SK-N-SH (cell line): ENCODE data around the gene MRTFB. TPM values are rescaled to one million over a fixed set of nuclear protein-coding genes. Genes with fewer than 3 reads are reported as not detected.
"Not testable (repeated sequence)": the region's sequence is repeated elsewhere in the genome, so short reads cannot be mapped to it uniquely, and the experiment has no call there.

Experiments
- CTCF ChIA-PET: fragments of 300-600, 350-600 bp; formaldehyde crosslinking; extraction: SDS; loops from one replicate; lab custom pipeline; 2021; lab: Yijun Ruan, JAX
- POLR2A ChIA-PET: fragments of 350-600 bp; sonication (Branson Sonifier 250); formaldehyde crosslinking; extraction: SDS; loops from one replicate; lab custom pipeline; 2020; ENCODE audit warnings: antibody characterized with exemption, inconsistent platforms; lab: Yijun Ruan, JAX
- DNase-seq: peaks from one replicate; pipeline ENCODE4 v3.0.0; 2012
- H2AFZ ChIP-seq: fragments of 200-600 bp; sonication (generic); 2 replicates; pipeline ENCODE4 v1.8.1; 2016; ENCODE audit warnings: antibody characterized with exemption, mild to moderate bottlenecking, low read depth
- H3F3A ChIP-seq: fragments of 200-600 bp; sonication (generic); replicated peaks from 2 replicates; pipeline ENCODE3; 2016; ENCODE audit warnings: antibody characterized with exemption, mild to moderate bottlenecking; ENCODE audit not compliant: insufficient read depth
- H3K27ac ChIP-seq, 2 experiments: fragments of 200-500 bp in 1 of 2; fragments of 200-600 bp in 1 of 2; sonication (Bioruptor generic) in 1 of 2; sonication (generic), shearing (Covaris generic) in 1 of 2; 2 replicates each; pipeline versions ENCODE4 v1.5.1 to v1.6.1; 2014 to 2016; ENCODE audit warnings: low read depth in 2 of 2, inconsistent platforms in 1 of 2, low read length in 1 of 2, mild to moderate bottlenecking in 1 of 2, mixed read lengths in 1 of 2
- H3K27me3 ChIP-seq: fragments of 200-600 bp; sonication (generic), shearing (Covaris generic); 2 replicates; pipeline ENCODE4 v1.6.1; 2016; ENCODE audit warnings: mixed run types; ENCODE audit not compliant: insufficient read depth
- H3K36me3 ChIP-seq, 2 experiments: fragments of 200-500 bp in 1 of 2; fragments of 200-600 bp in 1 of 2; sonication (Bioruptor generic) in 1 of 2; sonication (generic) in 1 of 2; replicated peaks in 1 of 2; 2 replicates each; pipeline versions ENCODE3 to v1.5.1; 2014 to 2016; ENCODE audit warnings: low read length in 1 of 2, mild to moderate bottlenecking in 1 of 2; ENCODE audit not compliant: insufficient read depth in 2 of 2, control insufficient read depth in 1 of 2
- H3K4me1 ChIP-seq, 2 experiments: fragments of 200-500 bp in 1 of 2; fragments of 200-600 bp in 1 of 2; sonication (Bioruptor generic) in 1 of 2; sonication (generic), shearing (Covaris generic) in 1 of 2; 2 replicates each; pipeline versions ENCODE4 v1.5.1 to v1.6.1; 2014 to 2016; ENCODE audit warnings: low read depth in 1 of 2, low read length in 1 of 2, mixed run types in 1 of 2; ENCODE audit not compliant: insufficient read depth in 2 of 2, control insufficient read depth in 1 of 2
- H3K4me2 ChIP-seq: fragments of 200-600 bp; sonication (generic), shearing (Covaris generic); 2 replicates; pipeline ENCODE4 v1.6.1; 2017; ENCODE audit warnings: mixed run types
- H3K4me3 ChIP-seq, 2 experiments: fragments of 200-500 bp in 1 of 2; fragments of 200-600 bp in 1 of 2; sonication (Bioruptor generic) in 1 of 2; sonication (generic), shearing (Covaris generic) in 1 of 2; 2 replicates each; pipeline versions ENCODE4 v1.5.1 to v1.8.1; 2014 to 2016; ENCODE audit warnings: low read depth in 2 of 2, inconsistent platforms in 1 of 2, low read length in 1 of 2, mild to moderate bottlenecking in 1 of 2, mixed read lengths in 1 of 2, moderate library complexity in 1 of 2
- H3K79me2 ChIP-seq: fragments of 200-600 bp; sonication (generic); 2 replicates; pipeline ENCODE4 v1.8.1; 2017; ENCODE audit warnings: mild to moderate bottlenecking; ENCODE audit not compliant: insufficient read depth
- H3K9ac ChIP-seq: fragments of 200-600 bp; sonication (generic); 2 replicates; pipeline ENCODE4 v1.6.1; 2017; ENCODE audit warnings: mixed run types
- H3K9me2 ChIP-seq: fragments of 200-600 bp; sonication (generic); 2 replicates; pipeline ENCODE4 v1.6.1; 2017; ENCODE audit warnings: mixed run types
- H3K9me3 ChIP-seq: fragments of 200-600 bp; sonication (generic); 2 replicates; pipeline ENCODE4 v1.6.1; 2017; ENCODE audit warnings: mixed run types, mild to moderate bottlenecking, moderate library complexity
- H4K20me1 ChIP-seq: fragments of 200-600 bp; sonication (generic); 2 replicates; pipeline ENCODE4 v1.6.1; 2017; ENCODE audit warnings: mild to moderate bottlenecking, mixed run types; ENCODE audit not compliant: insufficient read depth
- EP300 ChIP-seq, 2 experiments: IDR thresholded peaks; 2 replicates each; pipeline versions ENCODE4 v1.4.0 to v1.6.1; 2012; ENCODE audit warnings: borderline replicate concordance in 1 of 2, low read depth in 1 of 2, low read length in 1 of 2
- EZH2phosphoT487 ChIP-seq: fragments of 200-600 bp; sonication (generic); IDR thresholded peaks from 2 replicates; pipeline ENCODE4 v1.6.1; 2017; ENCODE audit warnings: low read depth, mixed run types, mild to moderate bottlenecking, antibody characterized with exemption, moderate library complexity, borderline replicate concordance
- FOXM1 ChIP-seq: IDR thresholded peaks from 2 replicates; pipeline ENCODE4 v1.4.0; 2012; ENCODE audit warnings: low read depth, mild to moderate bottlenecking
- GATA2 ChIP-seq: sonication (generic); formaldehyde crosslinking; IDR thresholded peaks from 2 replicates; pipeline ENCODE4 v1.5.0; 2020; ENCODE audit warnings: mild to moderate bottlenecking, missing genetic modification reagents
- MXI1 ChIP-seq: IDR thresholded peaks from 2 replicates; pipeline ENCODE4 v1.6.1; 2012; ENCODE audit warnings: mild to moderate bottlenecking, low read depth, low read length, improper control_type of control experiment
- NRF1 ChIP-seq: IDR thresholded peaks from 2 replicates; pipeline ENCODE4 v1.6.1; 2012; ENCODE audit warnings: low read depth, mild to moderate bottlenecking, low read length
- RAD21 ChIP-seq: IDR thresholded peaks from 2 replicates; pipeline ENCODE4 v1.6.1; 2012; ENCODE audit warnings: mild to moderate bottlenecking, low read length
- RCOR1 ChIP-seq: fragments of 150-350 bp; IDR thresholded peaks from 2 replicates; pipeline ENCODE4 v1.6.1; 2017; ENCODE audit warnings: antibody characterized with exemption, low read length
- TCF12 ChIP-seq: IDR thresholded peaks from 2 replicates; pipeline ENCODE4 v1.4.0; 2012
- YY1 ChIP-seq: IDR thresholded peaks from 2 replicates; pipeline ENCODE4 v1.4.0; 2012; ENCODE audit warnings: low read depth, mild to moderate bottlenecking
- WGBS: methylation state at CpG from one replicate; pipeline ENCODE4 v1.1.6; 2017; ENCODE audit warnings: low lambda C conversion rate; 5-methylcytosine and 5-hydroxymethylcytosine counted together
- polyA plus RNA-seq, 3 experiments: library from polyadenylated mRNA; depleted of rRNA; stranded (reverse); fragments of >200 nt; gene quantifications; 2 replicates each; pipeline ENCODE4 v1.2.3, GENCODE V29; 2012
- TF ChIP-seq, protein P1 (sequence below): fragments of 200-600 bp; sonication (generic); IDR thresholded peaks from 2 replicates; pipeline ENCODE4 v1.6.1; 2017; ENCODE audit warnings: antibody characterized with exemption, mild to moderate bottlenecking, moderate library complexity
- TF ChIP-seq, protein P2 (sequence below): fragments of 150-350 bp; IDR thresholded peaks from 2 replicates; pipeline ENCODE4 v1.6.1; 2016; ENCODE audit warnings: mild to moderate bottlenecking, low read depth, low read length

The MRTFB gene
- polyA plus RNA-seq, 1 of the 3 experiments (the other 2 are of a cell fraction), result 3.3 TPM

DNA sequence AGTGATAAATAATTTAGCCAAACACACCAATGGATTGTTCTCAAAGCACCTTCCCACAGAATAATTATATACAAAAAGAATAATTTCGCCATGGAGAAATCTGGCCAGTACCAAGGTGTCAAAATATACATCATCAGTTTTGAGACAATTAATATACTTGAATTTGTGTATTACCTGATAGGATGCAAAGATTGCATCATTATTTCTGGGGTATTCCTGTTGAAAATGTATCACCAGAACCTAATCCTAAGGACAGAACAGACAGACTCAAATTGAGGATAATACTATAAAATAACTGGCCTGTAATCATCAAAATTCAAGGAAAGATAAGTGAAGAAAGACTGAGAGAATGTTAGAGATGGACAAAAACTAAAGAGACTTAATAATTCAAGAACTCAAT lies 111.9 kb downstream of the MRTFB start:
- Histone ChIP-seq H3K4me3 (no peak overlapping the region), H3K9me2 (no peaks in the 10 kb centered on the region), H3K9ac (no peak overlapping the region), H3K4me1 (peaks cover 0 to 14% of the 10 kb centered on the region in 2 experiments; a peak in 3 of 4 replicates), H3F3A (peaks cover 14% of the 10 kb centered on the region), H3K27me3 (no peaks in the 10 kb centered on the region), H3K9me3 (no peaks in the 10 kb centered on the region), H4K20me1 (no peaks in the 10 kb centered on the region), H3K27ac (no peak overlapping the region), H2AFZ (no peak overlapping the region), H3K79me2 (no peaks in the 10 kb centered on the region), H3K36me3 (no peaks in the 10 kb centered on the region), H3K4me2 (no peak overlapping the region)
- ChIA-PET POLR2A (no interaction called here), CTCF (no interaction called here)
- DNase-seq, result no peak
- TF ChIP-seq GATA2 (CRISPR knock-in tag), result no peak
- TF ChIP-seq NRF1, result no peak
- no peak for TF ChIP-seq RCOR1
- TF ChIP-seq, protein P1, sequence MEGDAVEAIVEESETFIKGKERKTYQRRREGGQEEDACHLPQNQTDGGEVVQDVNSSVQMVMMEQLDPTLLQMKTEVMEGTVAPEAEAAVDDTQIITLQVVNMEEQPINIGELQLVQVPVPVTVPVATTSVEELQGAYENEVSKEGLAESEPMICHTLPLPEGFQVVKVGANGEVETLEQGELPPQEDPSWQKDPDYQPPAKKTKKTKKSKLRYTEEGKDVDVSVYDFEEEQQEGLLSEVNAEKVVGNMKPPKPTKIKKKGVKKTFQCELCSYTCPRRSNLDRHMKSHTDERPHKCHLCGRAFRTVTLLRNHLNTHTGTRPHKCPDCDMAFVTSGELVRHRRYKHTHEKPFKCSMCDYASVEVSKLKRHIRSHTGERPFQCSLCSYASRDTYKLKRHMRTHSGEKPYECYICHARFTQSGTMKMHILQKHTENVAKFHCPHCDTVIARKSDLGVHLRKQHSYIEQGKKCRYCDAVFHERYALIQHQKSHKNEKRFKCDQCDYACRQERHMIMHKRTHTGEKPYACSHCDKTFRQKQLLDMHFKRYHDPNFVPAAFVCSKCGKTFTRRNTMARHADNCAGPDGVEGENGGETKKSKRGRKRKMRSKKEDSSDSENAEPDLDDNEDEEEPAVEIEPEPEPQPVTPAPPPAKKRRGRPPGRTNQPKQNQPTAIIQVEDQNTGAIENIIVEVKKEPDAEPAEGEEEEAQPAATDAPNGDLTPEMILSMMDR, result no peak
- TF ChIP-seq EZH2phosphoT487, result no peak
- TF ChIP-seq TCF12, result no peak
- no peak for TF ChIP-seq RAD21
- TF ChIP-seq MXI1, result no peak
- no peak for TF ChIP-seq YY1
- no peak for TF ChIP-seq EP300 (IDR thresholded peaks at IDR 0.05; ENCODE audit: borderline replicate concordance in 1 of 2, low read depth in 1 of 2, low read length in 1 of 2)
- TF ChIP-seq, protein P2, sequence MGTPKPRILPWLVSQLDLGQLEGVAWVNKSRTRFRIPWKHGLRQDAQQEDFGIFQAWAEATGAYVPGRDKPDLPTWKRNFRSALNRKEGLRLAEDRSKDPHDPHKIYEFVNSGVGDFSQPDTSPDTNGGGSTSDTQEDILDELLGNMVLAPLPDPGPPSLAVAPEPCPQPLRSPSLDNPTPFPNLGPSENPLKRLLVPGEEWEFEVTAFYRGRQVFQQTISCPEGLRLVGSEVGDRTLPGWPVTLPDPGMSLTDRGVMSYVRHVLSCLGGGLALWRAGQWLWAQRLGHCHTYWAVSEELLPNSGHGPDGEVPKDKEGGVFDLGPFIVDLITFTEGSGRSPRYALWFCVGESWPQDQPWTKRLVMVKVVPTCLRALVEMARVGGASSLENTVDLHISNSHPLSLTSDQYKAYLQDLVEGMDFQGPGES, result no peak
- no peak for TF ChIP-seq FOXM1
- WGBS, result 84% methylated on average over 1 of the region's 1 CpG

DNA sequence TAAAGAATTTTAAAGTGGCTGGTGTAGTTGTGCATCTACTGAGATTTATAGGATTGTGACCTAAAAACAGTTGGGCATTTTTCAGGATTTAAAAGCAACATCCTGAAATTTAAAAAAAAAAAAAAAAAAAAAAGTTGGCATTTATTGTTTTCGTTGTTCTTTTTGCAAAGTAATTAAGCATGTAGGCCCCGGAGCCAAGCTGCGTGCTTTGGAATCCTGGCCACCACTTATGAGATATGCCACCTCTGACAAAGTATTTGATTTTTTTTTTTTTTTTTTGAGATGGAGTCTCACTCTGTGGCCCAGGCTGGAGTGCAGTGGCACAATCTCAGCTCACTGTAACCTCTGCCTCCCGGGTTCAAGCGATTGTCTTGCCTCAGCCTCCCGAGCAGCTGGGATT lies 112.8 kb downstream of the MRTFB start:
- H3K9me3 ChIP-seq, H3K27me3 ChIP-seq, DNase-seq, POLR2A ChIA-PET, H3K27ac ChIP-seq, H3K79me2 ChIP-seq, H2AFZ ChIP-seq, H4K20me1 ChIP-seq, H3K9ac ChIP-seq, H3K36me3 ChIP-seq, H3K9me2 ChIP-seq, H3K4me3 ChIP-seq, H3K4me2 ChIP-seq: not testable (repeated sequence)
- Histone ChIP-seq H3F3A (peaks cover 14% of the 10 kb centered on the region), H3K4me1 (peaks cover 0 to 14% of the 10 kb centered on the region in 2 experiments; a peak in 3 of 4 replicates)
- CTCF ChIA-PET, result interaction anchor here (0.5 to 1.5 kb wide), 3 partner anchors 102 to 260 kb away, joined by 3 to 6 read pairs (median 4); no protein-coding TSS in a partner anchor
- 96% methylated on average over 6 of the region's 6 CpGs for WGBS
